Muscle layer of colon (tissue), 2 donors: Measurements from ENCODE around the gene DENND5B.
"Not testable (repeated sequence)": the region's sequence is repeated elsewhere in the genome, so short reads cannot be mapped to it uniquely, and the experiment has no call there.

Source experiments
- H3K27ac ChIP-seq: one replicate; pipeline ENCODE4 v1.7.0; 2013; ENCODE audit warnings: low read depth, mild to moderate bottlenecking, low read length, moderate library complexity
- H3K27me3 ChIP-seq, 2 donors: one replicate each; pipeline ENCODE4 v1.7.0; 2013; ENCODE audit warnings: low read length in 2 of 2, mild to moderate bottlenecking in 2 of 2; ENCODE audit not compliant: insufficient read depth in 2 of 2, control insufficient read depth in 1 of 2
- H3K36me3 ChIP-seq: one replicate; pipeline ENCODE4 v1.7.0; 2013; ENCODE audit warnings: mild to moderate bottlenecking, low read length; ENCODE audit not compliant: insufficient read depth
- H3K4me1 ChIP-seq: one replicate; pipeline ENCODE4 v1.7.0; 2013; ENCODE audit warnings: mild to moderate bottlenecking, low read length; ENCODE audit not compliant: insufficient read depth
- H3K4me3 ChIP-seq, 2 donors: one replicate each; pipeline ENCODE4 v1.7.0; 2013; ENCODE audit warnings: low read length in 2 of 2, low read depth in 1 of 2, mild to moderate bottlenecking in 1 of 2, moderate library complexity in 1 of 2
- H3K9ac ChIP-seq: one replicate; pipeline ENCODE4 v1.7.0; 2013; ENCODE audit warnings: low read length
- H3K9me3 ChIP-seq: one replicate; pipeline ENCODE4 v1.7.0; 2013; ENCODE audit warnings: mild to moderate bottlenecking, low read length
- donor health status: abdominal sarcoma.
- donor health status: Adenocarcinoma of cecum.

DENND5B gene

GRCh38 chr12:31393004-31393550 is 197.9 kb downstream of the DENND5B start:
- Histone ChIP-seq H3K9me3 (no peaks in the 10 kb centered on the region), H3K4me1 (no peaks in the 10 kb centered on the region), H3K4me3 (no peak overlapping the region), H3K27me3 (no peaks in the 10 kb centered on the region), H3K36me3 (peaks cover 17% of the 10 kb centered on the region), H3K27ac (no peak overlapping the region), H3K9ac (no peak overlapping the region)

GRCh38 chr12:31390991-31391390 is 199.9 kb downstream of the DENND5B start:
- Histone ChIP-seq H3K4me3 (no peak overlapping the region), H3K9ac (no peak overlapping the region), H3K27me3 (no peaks in the 10 kb centered on the region), H3K4me1 (no peaks in the 10 kb centered on the region), H3K9me3 (no peaks in the 10 kb centered on the region), H3K36me3 (peaks cover 12% of the 10 kb centered on the region), H3K27ac (no peak overlapping the region)

- peaks cover 6% of the 10 kb centered on the region for H3K36me3 ChIP-seq
These were observed 202.2 kb downstream of the DENND5B start for GRCh38 chr12:31388713-31389112.

GRCh38 chr12:31387466-31387865 is 203.5 kb downstream of the DENND5B start:
- no peak overlapping the region for H3K27ac ChIP-seq
- no peaks in the 10 kb centered on the region for H3K9me3 ChIP-seq
- no peaks in the 10 kb centered on the region for H3K4me1 ChIP-seq
- H3K9ac ChIP-seq, result no peak overlapping the region
- no peak overlapping the region for H3K4me3 ChIP-seq
- no peaks in the 10 kb centered on the region for H3K27me3 ChIP-seq
- peaks cover 6% of the 10 kb centered on the region for H3K36me3 ChIP-seq

More at GRCh38 chr12:31388713-31389112, 202.2 kb downstream of the DENND5B start:
- H3K27me3 ChIP-seq, result no peaks in the 10 kb centered on the region
- no peak overlapping the region for H3K4me3 ChIP-seq
- no peaks in the 10 kb centered on the region for H3K9me3 ChIP-seq
- no peaks in the 10 kb centered on the region for H3K4me1 ChIP-seq
- no peak overlapping the region for H3K9ac ChIP-seq
- H3K27ac ChIP-seq, result no peak overlapping the region

- H3K9ac ChIP-seq, result no peak overlapping the region
- H3K4me3 ChIP-seq, result no peak overlapping the region
- H3K27ac ChIP-seq, result no peak overlapping the region
- H3K27me3 ChIP-seq, result no peaks in the 10 kb centered on the region
- no peaks in the 10 kb centered on the region for H3K4me1 ChIP-seq
- H3K9me3 ChIP-seq, result no peaks in the 10 kb centered on the region
- peaks cover 6% of the 10 kb centered on the region for H3K36me3 ChIP-seq
These were observed 203.9 kb downstream of the DENND5B start for GRCh38 chr12:31387011-31387410.

GRCh38 chr12:31386364-31386777 is 204.6 kb downstream of the DENND5B start:
- Histone ChIP-seq H3K4me3 (no peak overlapping the region), H3K9me3 (no peaks in the 10 kb centered on the region), H3K36me3 (peaks cover 6% of the 10 kb centered on the region), H3K9ac (no peak overlapping the region), H3K4me1 (no peaks in the 10 kb centered on the region), H3K27ac (no peak overlapping the region), H3K27me3 (no peaks in the 10 kb centered on the region)

GRCh38 chr12:31377210-31377609 is 213.7 kb downstream of the DENND5B start:
- not testable (repeated sequence) for H3K9ac ChIP-seq, H3K27me3 ChIP-seq, H3K9me3 ChIP-seq, H3K27ac ChIP-seq, H3K4me3 ChIP-seq, H3K4me1 ChIP-seq, H3K36me3 ChIP-seq

GRCh38 chr12:31375422-31375821 is 215.5 kb downstream of the DENND5B start:
- H3K4me1 ChIP-seq, H3K4me3 ChIP-seq: not testable (repeated sequence)

GRCh38 chr12:31371256-31371620 is 219.7 kb downstream of the DENND5B start:
- Histone ChIP-seq H3K9ac (no peak overlapping the region), H3K4me1 (peaks cover 9% of the 10 kb centered on the region), H3K9me3 (no peaks in the 10 kb centered on the region), H3K4me3 (no peak overlapping the region), H3K27ac (no peak overlapping the region), H3K27me3 (no peaks in the 10 kb centered on the region), H3K36me3 (no peaks in the 10 kb centered on the region)

More at GRCh38 chr12:31375422-31375821, 215.5 kb downstream of the DENND5B start:
- H3K9ac ChIP-seq, H3K27me3 ChIP-seq, H3K9me3 ChIP-seq, H3K36me3 ChIP-seq, H3K27ac ChIP-seq: not testable (repeated sequence)

GRCh38 chr12:31370531-31371255 is 220.2 kb downstream of the DENND5B start:
- Histone ChIP-seq H3K4me3 (peak overlapping the region in 1 of 2 donors; percentile 26), H3K9ac (no peak overlapping the region), H3K4me1 (peaks cover 9% of the 10 kb centered on the region), H3K9me3 (no peaks in the 10 kb centered on the region), H3K27me3 (no peaks in the 10 kb centered on the region), H3K36me3 (no peaks in the 10 kb centered on the region), H3K27ac (no peak overlapping the region)

GRCh38 chr12:31369712-31370521 is 221.0 kb downstream of the DENND5B start:
- Histone ChIP-seq H3K27ac (no peak overlapping the region), H3K4me3 (peak overlapping the region in 1 of 2 donors; percentile 26), H3K27me3 (no peaks in the 10 kb centered on the region), H3K9ac (no peak overlapping the region), H3K36me3 (no peaks in the 10 kb centered on the region), H3K9me3 (no peaks in the 10 kb centered on the region), H3K4me1 (peaks cover 9% of the 10 kb centered on the region)
